HepG2 (cell line): Measurements from ENCODE around the gene CMIP. TPM values are rescaled to one million over a fixed set of nuclear protein-coding genes. Genes with fewer than 3 reads are reported as not detected.
A peak's percentile ranks its signal among the peaks of the same experiment; 100 is the strongest.

ENCODE experiments used
- CREB3 ChIP-seq: sonication (generic); formaldehyde crosslinking; IDR thresholded peaks from 2 replicates; pipeline ENCODE4 v1.5.0; 2020; ENCODE audit warnings: missing genetic modification reagents
- EHMT2 ChIP-seq: fragments of 200-600 bp; sonication (generic); IDR thresholded peaks from 2 replicates; pipeline ENCODE4 v1.7.0; 2017; ENCODE audit warnings: antibody characterized with exemption, low read depth, low read length, borderline replicate concordance
- GLI4 ChIP-seq: sonication (generic); formaldehyde crosslinking; IDR thresholded peaks from 2 replicates; pipeline ENCODE4 v1.5.1; 2020; ENCODE audit warnings: missing genetic modification reagents, mild to moderate bottlenecking, moderate library complexity, borderline replicate concordance
- GMEB1 ChIP-seq: sonication (generic); formaldehyde crosslinking; IDR thresholded peaks from 2 replicates; pipeline ENCODE4 v1.5.1; 2020; ENCODE audit warnings: missing genetic modification reagents, mild to moderate bottlenecking, borderline replicate concordance
- GTF2F1 ChIP-seq: fragments of 150-350 bp; IDR thresholded peaks from 2 replicates; pipeline ENCODE4 v1.6.1; 2014; ENCODE audit warnings: low read length
- HNRNPH1 ChIP-seq: fragments of 200-400 bp; formaldehyde crosslinking; optimal IDR thresholded peaks from 2 replicates; pipeline ENCODE3; 2017; ENCODE audit warnings: mild to moderate bottlenecking, low read depth, low read length
- MTA3 ChIP-seq: sonication (generic); formaldehyde crosslinking; IDR thresholded peaks from 2 replicates; pipeline ENCODE4 v1.4.0; 2020; ENCODE audit warnings: missing genetic modification reagents
- NFE2 ChIP-seq: sonication (generic); formaldehyde crosslinking; IDR thresholded peaks from 2 replicates; pipeline ENCODE4 v1.4.0; 2020; ENCODE audit warnings: missing genetic modification reagents
- NFIC ChIP-seq: IDR thresholded peaks from 2 replicates; pipeline ENCODE4 v1.6.1; 2012; ENCODE audit warnings: mild to moderate bottlenecking, low read length, inconsistent platforms
- NR2C2 ChIP-seq: sonication (generic); formaldehyde crosslinking; IDR thresholded peaks from 2 replicates; pipeline ENCODE4 v1.4.0; 2020; ENCODE audit warnings: missing genetic modification reagents, mild to moderate bottlenecking, moderate library complexity, borderline replicate concordance
- PRDM10 ChIP-seq: sonication (generic); formaldehyde crosslinking; IDR thresholded peaks from 2 replicates; pipeline ENCODE4 v1.4.0; 2020; ENCODE audit warnings: low read depth, missing genetic modification reagents
- TBL1XR1 ChIP-seq: fragments of 150-350 bp; IDR thresholded peaks from 2 replicates; pipeline ENCODE4 v1.6.1; 2014; ENCODE audit warnings: borderline replicate concordance, low read length; ENCODE audit not compliant: partially characterized antibody
- TGIF2 ChIP-seq: IDR thresholded peaks from 2 replicates; pipeline ENCODE4 v1.6.1; 2016; ENCODE audit warnings: control low read depth, missing compliant biosample characterization
- ZBTB44 ChIP-seq: sonication (generic); formaldehyde crosslinking; IDR thresholded peaks from 2 replicates; pipeline ENCODE4 v1.4.0; 2020; ENCODE audit warnings: missing genetic modification reagents
- ZEB1 ChIP-seq: IDR thresholded peaks from 2 replicates; pipeline ENCODE4 v1.6.1; 2012; ENCODE audit warnings: mild to moderate bottlenecking, low read depth, inconsistent platforms; ENCODE audit not compliant: insufficient replicate concordance
- ZFP62 ChIP-seq: sonication (generic); formaldehyde crosslinking; IDR thresholded peaks from 2 replicates; pipeline ENCODE4 v1.4.0; 2020; ENCODE audit warnings: missing genetic modification reagents
- ZFY ChIP-seq: sonication (generic); formaldehyde crosslinking; IDR thresholded peaks from 2 replicates; pipeline ENCODE4 v1.4.0; 2020; ENCODE audit warnings: missing genetic modification reagents
- ZNF101 ChIP-seq: sonication (generic); formaldehyde crosslinking; IDR thresholded peaks from 2 replicates; pipeline ENCODE4 v1.4.0; 2020; ENCODE audit warnings: mild to moderate bottlenecking, low read depth, missing genetic modification reagents, borderline replicate concordance
- ZNF160 ChIP-seq: sonication (generic); formaldehyde crosslinking; IDR thresholded peaks from 2 replicates; pipeline ENCODE4 v1.8.0; 2022; ENCODE audit warnings: mild to moderate bottlenecking, inconsistent platforms, missing genetic modification reagents
- ZNF225 ChIP-seq: sonication (generic); formaldehyde crosslinking; IDR thresholded peaks from 2 replicates; pipeline ENCODE4 v1.4.0; 2020; ENCODE audit warnings: mild to moderate bottlenecking, missing genetic modification reagents
- ZNF30 ChIP-seq: sonication (generic); formaldehyde crosslinking; IDR thresholded peaks from 2 replicates; pipeline ENCODE4 v1.5.0; 2020; ENCODE audit warnings: mild to moderate bottlenecking, missing genetic modification reagents
- ZNF724P ChIP-seq: sonication (generic); formaldehyde crosslinking; IDR thresholded peaks from 2 replicates; pipeline ENCODE4 v1.8.0; 2022; ENCODE audit warnings: missing genetic modification reagents, borderline replicate concordance
- polyA plus RNA-seq, 8 experiments: library from polyadenylated mRNA; depleted of rRNA in 3 of 8; stranded (reverse) in 7 of 8; unstranded in 1 of 8; fragments of >200 nt; fragmentation: Illumina TruSeq in 4 of 8; extraction: Trizol in 4 of 8; gene quantifications; 2 replicates each; pipeline versions ENCODE4 v1.2.1 to v1.2.3, GENCODE V29; 2011 to 2016; ENCODE audit warnings: low read depth in 4 of 8, missing spikeins in 1 of 8, mixed read lengths in 1 of 8; ENCODE audit not compliant: insufficient read depth in 1 of 8
- total RNA-seq, 5 experiments: library from RNA; depleted of rRNA; stranded (reverse); fragments of >200 nt; fragmentation: Illumina TruSeq; extraction: Trizol; gene quantifications; 2 replicates each; pipeline ENCODE4 v1.2.3, GENCODE V29; 2016; ENCODE audit warnings: low read depth in 1 of 5

CMIP gene
- total and polyA plus RNA-seq, 2 of the 13 experiments (the other 11 are each of a cell fraction or from before 2014, with no cell fraction given): 10.9 to 18.1 TPM

GRCh38 chr16:81465375-81465943 is 20.9 kb downstream of the CMIP start (continued):
- TF ChIP-seq NFIC (no peak), ZBTB44 (CRISPR knock-in tag) (no peak), ZNF724P (CRISPR knock-in tag) (no peak), EHMT2 (no peak), NFE2 (no peak), PRDM10 (no peak), MTA3 (CRISPR knock-in tag) (no peak), ZFP62 (no peak), TGIF2 (CRISPR knock-in tag) (no peak), GLI4 (CRISPR knock-in tag) (no peak), GMEB1 (no peak), ZNF30 (CRISPR knock-in tag) (no peak), CREB3 (no peak), ZNF160 (no peak), NR2C2 (CRISPR knock-in tag) (peak; percentile 47), GTF2F1 (no peak), TBL1XR1 (no peak), ZFY (CRISPR knock-in tag) (peak; percentile 51), ZNF101 (CRISPR knock-in tag) (no peak), ZNF225 (CRISPR knock-in tag) (no peak), HNRNPH1 (no peak), ZEB1 (no peak)
